HG02642 (cell line): ENCODE data around the gene SYNPO2.
"Not testable (repeated sequence)": the region's sequence is repeated elsewhere in the genome, so short reads cannot be mapped to it uniquely, and the experiment has no call there.

Source experiments
- ATAC-seq: cut with Tn5 transposase; IDR thresholded peaks from one replicate; pipeline ENCODE4 v1.9.1; 2021; ENCODE audit warnings: mild to moderate bottlenecking; ENCODE audit not compliant: unreplicated experiment, poor library complexity

Gene SYNPO2

DNA sequence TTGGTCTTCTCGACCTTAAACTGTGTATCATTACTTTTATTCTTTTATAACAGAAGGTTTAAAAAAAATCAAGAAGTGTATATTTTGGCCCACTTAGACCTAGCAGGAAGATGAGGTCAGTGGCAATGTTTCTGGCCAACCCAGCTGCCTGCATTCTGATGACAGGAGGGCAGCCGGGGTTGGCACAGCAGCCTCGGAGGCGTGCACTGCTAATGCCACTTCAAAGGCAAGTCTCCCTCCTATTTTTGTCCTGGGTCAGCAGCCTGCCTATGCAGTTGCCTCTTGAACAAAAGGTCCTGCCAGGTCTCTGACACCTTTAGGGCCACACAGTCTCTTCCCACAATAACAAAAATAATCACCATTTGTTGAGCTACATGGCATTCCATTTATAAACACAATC is 157.6 kb downstream of the SYNPO2 start:
- no peak for ATAC-seq

DNA sequence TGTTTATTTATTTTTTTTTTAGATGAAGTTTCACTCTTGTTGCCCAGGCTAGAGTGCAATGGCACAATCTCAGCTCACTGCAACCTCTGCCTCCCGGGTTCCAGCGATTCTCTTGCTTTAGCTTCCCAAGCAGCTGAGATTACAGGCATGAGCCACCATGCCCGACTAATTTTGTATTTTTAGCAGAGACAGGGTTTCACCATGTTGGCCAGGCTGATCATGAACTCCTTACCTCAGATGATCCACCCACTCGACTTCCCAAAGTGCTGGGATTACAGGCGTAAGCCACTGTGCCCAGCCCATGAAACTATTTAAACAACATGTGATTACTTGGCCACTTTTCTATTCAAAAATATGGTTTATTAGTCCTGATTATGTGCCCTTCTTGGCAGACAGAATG is 158.4 kb downstream of the SYNPO2 start:
- not testable (repeated sequence) for ATAC-seq

GRCh38 chr4:119048446-119048845 is 159.8 kb downstream of the SYNPO2 start:
- ATAC-seq, result no peak

DNA sequence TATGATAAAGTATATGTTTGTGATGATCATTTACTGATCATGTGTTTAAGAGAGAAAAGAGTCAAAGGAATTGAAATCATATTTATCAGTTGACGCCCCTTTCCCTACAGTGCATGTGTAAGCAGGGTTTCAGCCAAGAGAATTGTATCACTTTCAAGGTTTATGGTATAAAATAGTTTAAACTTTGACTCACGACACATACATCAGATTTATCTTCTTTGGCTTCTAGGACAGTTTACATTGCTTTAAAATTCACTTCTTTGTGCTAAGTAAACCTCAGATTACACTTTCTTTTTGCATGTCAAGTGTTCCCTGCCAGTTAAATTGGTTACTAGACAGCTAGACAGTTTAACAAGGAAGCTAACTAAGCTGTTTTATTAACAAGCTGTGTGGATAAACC is 160.7 kb downstream of the SYNPO2 start:
- no peak for ATAC-seq

- ATAC-seq, result no peak
Measured at GRCh38 chr4:119050527-119051090, 162.0 kb downstream of the SYNPO2 start.

DNA sequence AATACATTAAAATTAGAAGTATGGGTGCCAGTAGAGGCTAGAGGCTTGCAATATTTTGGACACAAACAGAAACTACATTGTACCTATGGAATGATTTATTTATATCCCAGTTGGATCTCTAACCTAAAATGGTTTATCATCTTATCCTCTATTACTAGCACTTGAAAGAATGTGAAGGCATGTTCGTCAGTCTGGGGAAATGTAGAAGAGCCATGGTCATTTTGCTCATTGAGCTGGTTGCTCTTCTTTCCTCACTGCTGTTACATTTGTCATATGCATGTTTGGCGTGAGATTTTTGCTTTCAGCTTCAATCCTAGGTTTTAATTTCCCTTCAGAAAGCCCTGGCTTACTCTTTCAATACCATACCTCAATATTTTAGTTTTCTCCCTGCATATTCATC is 164.6 kb downstream of the SYNPO2 start:
- ATAC-seq, result no peak

DNA sequence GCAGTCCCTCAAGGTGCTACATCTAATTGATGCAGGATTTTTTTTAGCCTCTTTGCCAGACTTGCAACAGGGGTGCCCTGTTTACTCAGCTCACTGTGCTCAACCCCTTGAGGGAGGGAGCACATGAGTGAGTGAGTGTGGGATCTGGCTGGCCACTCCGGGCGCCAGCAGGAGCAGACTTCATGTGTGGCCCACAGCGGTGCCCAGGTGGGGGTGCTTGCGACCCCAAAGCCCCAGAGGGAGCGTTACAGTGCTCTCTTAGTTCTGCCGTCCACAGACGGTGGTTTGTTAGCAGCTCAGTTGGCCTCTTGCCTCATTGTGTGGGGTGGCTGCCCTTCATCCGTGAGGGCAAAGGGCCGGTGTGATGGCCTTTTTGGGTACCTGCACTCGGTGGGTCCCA is 165.3 kb downstream of the SYNPO2 start:
- no peak for ATAC-seq

- ATAC-seq, result no peak
Measured at GRCh38 chr4:119057417-119057816, 168.8 kb downstream of the SYNPO2 start.

- no peak for ATAC-seq
Measured at GRCh38 chr4:119059221-119059620, 170.6 kb downstream of the SYNPO2 start.

- ATAC-seq, result not testable (repeated sequence)
Measured at GRCh38 chr4:119067125-119067524, 178.5 kb downstream of the SYNPO2 start.

DNA sequence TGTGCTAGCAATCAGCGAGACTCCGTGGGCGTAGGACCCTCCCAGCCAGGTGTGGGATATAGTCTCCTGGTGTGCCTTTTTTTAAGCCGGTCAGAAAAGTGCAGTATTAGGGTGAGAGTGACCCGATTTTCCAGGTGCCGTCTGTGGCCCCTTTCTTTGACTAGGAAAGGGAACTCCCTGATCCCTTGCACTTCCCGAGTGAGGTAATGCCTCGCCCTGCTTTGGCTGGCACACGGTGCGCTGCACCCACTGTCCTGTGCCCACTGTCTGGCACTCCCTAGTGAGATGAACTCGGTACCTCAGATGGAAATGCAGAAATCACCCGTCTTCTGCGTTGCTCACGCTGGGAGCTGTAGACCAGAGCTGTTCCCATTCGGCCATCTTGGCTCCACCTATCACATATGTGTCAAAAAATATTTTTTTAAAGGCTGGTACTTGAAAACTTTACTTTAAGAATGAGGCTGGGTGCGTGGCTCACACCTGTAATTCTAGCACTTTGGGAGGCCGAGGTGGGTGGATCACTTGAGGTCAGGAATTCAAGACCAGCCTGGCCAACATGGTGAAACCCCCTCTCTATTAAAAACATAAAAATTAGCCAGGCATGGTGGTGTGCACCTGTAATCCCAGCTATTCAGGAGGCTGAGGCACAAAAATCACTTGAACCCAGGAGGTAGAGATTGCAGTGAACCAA is 179.2 kb downstream of the SYNPO2 start:
- ATAC-seq, result not testable (repeated sequence)

GRCh38 chr4:119068529-119068962 is 179.9 kb downstream of the SYNPO2 start:
- ATAC-seq, result no peak

DNA sequence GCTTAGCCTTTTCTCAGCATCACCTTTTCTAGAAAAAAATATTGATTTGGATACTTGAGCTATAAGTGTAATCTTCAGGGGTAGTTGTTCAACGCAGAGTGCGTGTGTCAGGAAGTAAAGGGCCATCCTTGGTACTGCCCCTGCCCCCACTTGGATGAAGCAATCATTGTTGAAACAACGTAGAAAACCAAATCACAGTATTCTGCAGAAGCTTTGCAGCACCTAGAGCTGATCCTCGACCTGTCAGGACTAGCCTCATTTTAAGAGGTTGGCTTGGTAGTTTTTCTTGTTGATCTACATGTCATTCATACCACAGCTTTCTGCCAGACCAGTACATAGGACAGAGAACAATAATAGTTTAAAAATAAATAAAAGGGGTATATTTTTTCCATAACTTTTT is 181.6 kb downstream of the SYNPO2 start:
- ATAC-seq, result no peak

DNA sequence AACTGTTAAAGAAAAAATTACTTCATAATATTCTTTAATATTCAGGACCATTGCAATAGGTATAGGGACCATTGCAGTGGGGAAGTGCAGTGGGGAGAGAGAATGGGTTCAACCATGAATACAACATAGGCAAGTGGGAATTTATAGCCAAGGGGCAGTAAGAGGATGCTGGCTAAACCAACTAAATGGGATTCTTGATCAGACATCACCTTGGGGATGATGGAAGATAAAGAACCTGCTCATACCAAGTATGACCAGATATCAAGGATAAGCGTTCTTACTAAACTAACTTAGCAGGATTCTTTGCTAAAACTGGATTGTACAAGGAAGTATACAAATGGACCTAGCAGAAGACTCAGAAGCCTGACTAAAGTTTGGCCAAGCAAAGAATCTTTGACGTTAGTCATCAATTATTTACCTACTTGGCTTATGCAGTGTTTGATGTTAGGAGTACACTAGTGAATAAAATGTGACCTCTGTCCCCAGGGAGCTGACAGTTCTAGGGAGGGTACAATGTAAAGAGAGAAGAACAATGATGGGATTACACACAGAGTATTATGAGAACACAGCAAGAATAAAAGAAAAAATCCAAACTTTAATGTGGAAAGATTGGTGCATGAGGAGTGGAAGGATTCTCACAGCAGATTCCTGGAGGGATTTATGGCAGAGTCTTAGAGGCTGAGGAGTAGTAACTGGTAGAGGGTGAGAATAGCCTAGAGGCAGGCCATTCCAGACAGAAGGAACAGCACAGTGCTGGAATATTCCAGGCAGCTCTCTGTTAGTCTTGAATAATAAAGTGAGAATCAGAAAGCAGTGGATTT is 192.3 kb downstream of the SYNPO2 start:
- no peak for ATAC-seq

DNA sequence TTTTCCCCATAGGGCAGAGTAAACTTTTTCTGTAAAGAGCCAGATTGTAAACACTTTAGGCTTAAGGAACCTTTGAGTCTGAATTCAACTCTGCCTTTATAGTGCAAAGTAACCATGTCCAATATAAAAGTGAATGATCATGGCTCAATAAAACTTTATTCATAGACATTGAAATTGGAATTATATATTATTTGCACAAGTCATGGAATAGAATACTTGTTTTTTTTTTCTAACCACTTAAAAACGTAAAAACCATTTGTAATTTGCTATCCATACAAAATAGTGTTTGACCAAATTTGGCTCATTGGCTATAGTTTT is 192.8 kb downstream of the SYNPO2 start:
- no peak for ATAC-seq

GRCh38 chr4:119081943-119082342 is 193.3 kb downstream of the SYNPO2 start:
- ATAC-seq, result no peak

DNA sequence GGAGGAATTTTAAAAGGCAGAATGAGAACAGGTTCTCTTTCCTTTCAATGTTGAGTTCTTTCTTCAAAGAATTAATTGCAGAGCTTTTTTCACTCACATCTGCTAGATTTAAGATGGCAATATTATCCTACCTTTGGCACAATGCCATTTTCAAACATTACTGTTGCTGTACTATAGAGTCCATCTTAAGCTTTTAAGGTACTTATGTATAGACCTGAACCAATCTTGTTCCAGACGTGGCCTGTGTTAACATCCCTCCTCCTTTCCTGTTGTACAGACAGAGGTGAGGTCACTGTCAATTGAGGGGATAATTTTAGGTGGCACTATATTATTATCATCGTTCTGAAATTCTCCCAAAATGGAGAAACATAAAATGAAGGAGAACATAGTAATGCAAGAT is 194.0 kb downstream of the SYNPO2 start:
- ATAC-seq, result no peak

DNA sequence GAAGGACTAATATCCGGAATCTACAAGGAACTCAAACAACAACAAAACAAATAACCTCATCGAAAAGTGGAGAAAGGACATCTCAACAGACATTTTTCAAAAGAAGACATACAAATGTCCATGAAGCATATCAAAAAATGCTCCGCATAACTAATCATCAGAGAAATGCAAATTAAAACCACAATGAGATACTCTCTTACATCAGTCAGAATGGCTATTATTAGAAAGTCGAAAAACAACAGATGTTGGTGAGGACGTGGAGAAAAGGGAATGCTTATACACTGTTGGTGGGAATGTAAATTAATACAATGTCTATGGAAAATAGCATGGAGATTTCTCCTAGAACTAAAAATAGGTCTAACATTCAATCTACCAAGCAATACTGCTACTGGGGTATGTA is 195.9 kb downstream of the SYNPO2 start:
- no peak for ATAC-seq

- ATAC-seq, result no peak
Measured at GRCh38 chr4:119087121-119087520, 198.5 kb downstream of the SYNPO2 start.

GRCh38 chr4:119087656-119088055 is 199.0 kb downstream of the SYNPO2 start:
- no peak for ATAC-seq

GRCh38 chr4:119093042-119093827 is 204.6 kb downstream of the SYNPO2 start:
- ATAC-seq, result no peak
